HG03025 (cell line): ENCODE measurements around the gene CFAP90.
A peak's percentile ranks its signal among the peaks of the same experiment; 100 is the strongest.

Experiments used
- ATAC-seq: cut with Tn5 transposase; IDR thresholded peaks from one replicate; pipeline ENCODE4 v1.9.1; 2021; ENCODE audit warnings: mild to moderate bottlenecking, moderate library complexity; ENCODE audit not compliant: unreplicated experiment, low FRiP score

The CFAP90 gene

GRCh38 chr5:7827610-7828009 is 23.3 kb downstream of the CFAP90 start:
- ATAC-seq = no peak

- ATAC-seq = no peak
Observed at GRCh38 chr5:7825630-7826029, 25.3 kb downstream of the CFAP90 start.

- no peak for ATAC-seq
Observed at GRCh38 chr5:7824995-7825394, 25.9 kb downstream of the CFAP90 start.

- no peak for ATAC-seq
Observed at GRCh38 chr5:7823594-7823993, 27.3 kb downstream of the CFAP90 start.

- no peak for ATAC-seq
Observed at GRCh38 chr5:7822449-7822848, 28.5 kb downstream of the CFAP90 start.

- no peak for ATAC-seq
Observed at GRCh38 chr5:7816535-7816901, 34.4 kb downstream of the CFAP90 start.

GRCh38 chr5:7815892-7816534 is 34.9 kb downstream of the CFAP90 start:
- peak; percentile 91 for ATAC-seq

- no peak for ATAC-seq
Observed at GRCh38 chr5:7814816-7815215, 36.1 kb downstream of the CFAP90 start.

- no peak for ATAC-seq
Observed at GRCh38 chr5:7813576-7813975, 37.4 kb downstream of the CFAP90 start.

- no peak for ATAC-seq
Observed at GRCh38 chr5:7813007-7813406, 37.9 kb downstream of the CFAP90 start.

- no peak for ATAC-seq
Observed at GRCh38 chr5:7811715-7812114, 39.2 kb downstream of the CFAP90 start.

GRCh38 chr5:7808998-7809397 is 41.9 kb downstream of the CFAP90 start:
- no peak for ATAC-seq

- ATAC-seq = no peak
Observed at GRCh38 chr5:7805379-7805778, 45.6 kb downstream of the CFAP90 start.

- ATAC-seq = no peak
Observed at GRCh38 chr5:7803937-7804336, 47.0 kb downstream of the CFAP90 start.

GRCh38 chr5:7802855-7803254 is 48.1 kb downstream of the CFAP90 start:
- ATAC-seq = no peak

GRCh38 chr5:7801891-7802614 is 48.9 kb downstream of the CFAP90 start:
- ATAC-seq = no peak

GRCh38 chr5:7795306-7795705 is 55.6 kb downstream of the CFAP90 start:
- no peak for ATAC-seq

- ATAC-seq = peak; percentile 47
Observed at GRCh38 chr5:7794823-7795222, 56.1 kb downstream of the CFAP90 start.

GRCh38 chr5:7794311-7794710 is 56.6 kb downstream of the CFAP90 start:
- peak; percentile 92 for ATAC-seq

GRCh38 chr5:7793895-7794294 is 57.0 kb downstream of the CFAP90 start:
- ATAC-seq = no peak

- ATAC-seq = no peak
Observed at GRCh38 chr5:7789567-7789966, 61.4 kb downstream of the CFAP90 start.

- no peak for ATAC-seq
Observed at GRCh38 chr5:7787770-7788169, 63.2 kb downstream of the CFAP90 start.
